HEK293 (cell line): ENCODE data around the gene YIPF5.

Source experiments
- CTCF ChIP-seq: fragments of 450-650 bp; formaldehyde crosslinking; IDR thresholded peaks from 2 replicates; pipeline ENCODE4 v1.5.1; 2016; ENCODE audit warnings: missing biosample characterization, missing genetic modification characterization
- ZBTB17 ChIP-seq: fragments of 450-650 bp; formaldehyde crosslinking; IDR thresholded peaks from 2 replicates; pipeline ENCODE4 v1.5.1; 2016; ENCODE audit warnings: missing biosample characterization, missing genetic modification characterization
- ZNF600 ChIP-seq: fragments of 450-650 bp; formaldehyde crosslinking; IDR thresholded peaks from 2 replicates; pipeline ENCODE4 v1.5.1; 2016; ENCODE audit warnings: missing biosample characterization, missing genetic modification characterization
- ZNF639 ChIP-seq: fragments of 450-650 bp; formaldehyde crosslinking; IDR thresholded peaks from 2 replicates; pipeline ENCODE4 v1.5.1; 2016; ENCODE audit warnings: missing biosample characterization, missing genetic modification characterization

GRCh38 chr5:144122641-144123040 is 47.8 kb downstream of the YIPF5 start:
- TF ChIP-seq CTCF (tag by site-specific recombination) (no peak), ZNF639 (tag by site-specific recombination) (no peak), ZNF600 (no peak), ZBTB17 (tag by site-specific recombination) (no peak)
